Measurements from ENCODE around the gene TNRC6B. TPM values are rescaled to one million over a fixed set of nuclear protein-coding genes. Genes with fewer than 3 reads are reported as not detected.

The TNRC6B gene
- total and polyA plus RNA-seq, 2 of the 13 experiments (the other 11 are each of a cell fraction or from before 2014, with no cell fraction given): 8.9 to 13.2 TPM

GRCh38 chr22:40177738-40178416 is at the start of gene TNRC6B (continued):
- TF ChIP-seq BCLAF1 (IDR thresholded peaks at IDR 0.05): no peak
- 0 out of 2 replicates have a peak, but pooled peaks have one; percentile 2 for TF ChIP-seq NFIC (IDR thresholded peaks at IDR 0.05; ENCODE audit: low read length)
- TF ChIP-seq ZNF121 (CRISPR knock-in tag; IDR thresholded peaks at IDR 0.05): no peak
- no peak for TF ChIP-seq CENPT (CRISPR knock-in tag; IDR thresholded peaks at IDR 0.05; ENCODE audit: low read depth)
- no peak for TF ChIP-seq ZNF20 (CRISPR knock-in tag; IDR thresholded peaks at IDR 0.05)
- no peak for TF ChIP-seq ZSCAN30 (CRISPR knock-in tag; IDR thresholded peaks at IDR 0.05)
- no peak for TF ChIP-seq AGO1 (IDR thresholded peaks at IDR 0.05; ENCODE audit: low read depth, low read length, poor library complexity, severe bottlenecking)
- no peak for TF ChIP-seq ZNF530 (CRISPR knock-in tag; IDR thresholded peaks at IDR 0.05; ENCODE audit: low read depth)
- no peak for TF ChIP-seq STAG1 (CRISPR knock-in tag; IDR thresholded peaks at IDR 0.05)
- TF ChIP-seq ETV6 (CRISPR knock-in tag; conservative IDR thresholded peaks at IDR 0.05): no peak
- no peak for TF ChIP-seq ZNF552 (CRISPR knock-in tag; IDR thresholded peaks at IDR 0.05; ENCODE audit: borderline replicate concordance)
- TF ChIP-seq MNT (IDR thresholded peaks at IDR 0.05): 0 out of 2 replicates have a peak, but pooled peaks have one; percentile 17
- no peak for TF ChIP-seq MLLT10 (CRISPR knock-in tag; IDR thresholded peaks at IDR 0.05)
- no peak for TF ChIP-seq ZC3H4 (CRISPR knock-in tag; IDR thresholded peaks at IDR 0.05; ENCODE audit: borderline replicate concordance)
- no peak for TF ChIP-seq TOE1 (CRISPR knock-in tag; IDR thresholded peaks at IDR 0.05)
- TF ChIP-seq YEATS2 (CRISPR knock-in tag; IDR thresholded peaks at IDR 0.05; ENCODE audit: borderline replicate concordance): peak; percentile 86; the same call in 1 of the 2 replicates
- no peak for TF ChIP-seq ZNF691 (CRISPR knock-in tag; IDR thresholded peaks at IDR 0.05; ENCODE audit: borderline replicate concordance, low read depth)
- TF ChIP-seq ZNF652 (CRISPR knock-in tag; IDR thresholded peaks at IDR 0.05; ENCODE audit: borderline replicate concordance, low read depth): no peak
- TF ChIP-seq DMTF1 (CRISPR knock-in tag; IDR thresholded peaks at IDR 0.05): no peak
- no peak for TF ChIP-seq ZNF367 (CRISPR knock-in tag; IDR thresholded peaks at IDR 0.05; ENCODE audit: borderline replicate concordance)
- peak; percentile 67; the same call in 1 of the 2 replicates for TF ChIP-seq ARNT2 (CRISPR knock-in tag; IDR thresholded peaks at IDR 0.05; ENCODE audit: low read depth)
- TF ChIP-seq ZMYM2 (CRISPR knock-in tag; IDR thresholded peaks at IDR 0.05): no peak
- no peak for TF ChIP-seq ZNF296 (CRISPR knock-in tag; conservative IDR thresholded peaks at IDR 0.05)
- TF ChIP-seq ZNF772 (CRISPR knock-in tag; IDR thresholded peaks at IDR 0.05): peak; percentile 66; the same call in 1 of the 2 replicates
